HepG2 (cell line): Measurements from ENCODE around the gene BPI. TPM values are rescaled to one million over a fixed set of nuclear protein-coding genes. Genes with fewer than 3 reads are reported as not detected.

Experiments
- ATAC-seq: fragments of 200-7000 bp; cut with Tn5 transposase; 3 replicates; pipeline ENCODE4 v1.9.1; 2020; ENCODE audit warnings: mild to moderate bottlenecking, moderate library complexity
- BruUV-seq: library from RNA; stranded (reverse); fragments of 400-500 nt; replicated peaks from 2 replicates; lab custom pipeline; 2021; lab: Mats Ljungman, UMichigan
- CTCF ChIA-PET: fragments of 300-600 bp; formaldehyde crosslinking; extraction: SDS; loops from one replicate; lab custom pipeline; 2021; ENCODE audit warnings: low total read pairs, inconsistent platforms, low intra/inter-chr PET ratio; lab: Yijun Ruan, JAX
- POLR2A ChIA-PET: fragments of 350-600 bp; sonication (Branson Sonifier 250); formaldehyde crosslinking; loops from one replicate; lab custom pipeline; 2020; ENCODE audit warnings: antibody characterized with exemption, inconsistent platforms; lab: Yijun Ruan, JAX
- DNase-seq: peaks from one replicate; pipeline ENCODE4 v3.0.0-alpha.2; 2015; ENCODE audit warnings: low spot score
- FAIRE-seq: peaks from 3 replicates; lab custom pipeline; 2011; peaks lifted over from hg19 to GRCh38; lab: Jason Lieb, UNC
- H2AFZ ChIP-seq: one replicate; pipeline ENCODE4 v1.6.1; 2011; ENCODE audit warnings: low read length, inconsistent platforms
- H3K27ac ChIP-seq: fragments of 300-600 bp; 3 replicates; pipeline ENCODE4 v1.8.0; 2011; ENCODE audit warnings: mixed run types, mild to moderate bottlenecking, mixed read lengths, low read length, inconsistent platforms; ENCODE audit not compliant: insufficient read depth; ENCODE audit errors: extremely low read length
- H3K27me3 ChIP-seq, 2 experiments: fragments of 200-600 bp in 1 of 2; 2 replicates in 1 of 2; 3 replicates in 1 of 2; pipeline versions ENCODE4 v1.6.0 to v1.8.0; 2011; ENCODE audit warnings: low read length in 2 of 2, mild to moderate bottlenecking in 2 of 2, moderate library complexity in 2 of 2, inconsistent platforms in 1 of 2; ENCODE audit not compliant: insufficient read depth in 2 of 2, control insufficient read depth in 1 of 2
- H3K36me3 ChIP-seq, 2 experiments: fragments of 200-600 bp in 1 of 2; replicated peaks in 1 of 2; 2 replicates in 1 of 2; 3 replicates in 1 of 2; pipeline versions ENCODE4 v1.5.1 to v1.8.0; 2011; ENCODE audit warnings: low read length in 2 of 2, inconsistent platforms in 1 of 2; ENCODE audit not compliant: insufficient read depth in 2 of 2, control insufficient read depth in 1 of 2
- H3K4me1 ChIP-seq: 2 replicates; pipeline ENCODE4 v1.5.1; 2012; ENCODE audit warnings: low read length, inconsistent platforms; ENCODE audit not compliant: insufficient read depth
- H3K4me2 ChIP-seq: 2 replicates; pipeline ENCODE4 v1.6.0; 2011; ENCODE audit warnings: low read depth, low read length, inconsistent platforms
- H3K4me3 ChIP-seq, 3 experiments: fragments of 200-600 bp in 1 of 3; sonication (generic), shearing (Covaris generic) in 1 of 3; replicated peaks in 1 of 3; 2 replicates each; pipeline ENCODE4 v1.5.1; 2011 to 2016; ENCODE audit warnings: low read length in 3 of 3, inconsistent platforms in 2 of 3, low read depth in 2 of 3, mild to moderate bottlenecking in 2 of 3, control low read depth in 1 of 3, mixed read lengths in 1 of 3; ENCODE audit not compliant: insufficient read depth in 1 of 3
- H3K79me2 ChIP-seq: one replicate; pipeline ENCODE4 v1.6.1; 2011; ENCODE audit warnings: low read length, inconsistent platforms; ENCODE audit not compliant: insufficient read depth
- H3K9ac ChIP-seq: 2 replicates; pipeline ENCODE4 v1.6.0; 2011; ENCODE audit warnings: mild to moderate bottlenecking, low read depth, low read length, inconsistent platforms; ENCODE audit not compliant: insufficient read depth
- H3K9me3 ChIP-seq: 2 replicates; pipeline ENCODE4 v1.5.1; 2012; ENCODE audit warnings: mild to moderate bottlenecking, low read length
- H4K20me1 ChIP-seq: 2 replicates; pipeline ENCODE4 v1.6.0; 2011; ENCODE audit warnings: inconsistent platforms, mild to moderate bottlenecking, low read length, moderate library complexity; ENCODE audit not compliant: insufficient read depth
- GABPA ChIP-seq, 2 experiments: IDR thresholded peaks; 2 replicates each; pipeline ENCODE4 v1.6.1; 2011 to 2016; ENCODE audit warnings: low read depth in 2 of 2, low read length in 1 of 2, missing biosample characterization in 1 of 2, missing genetic modification characterization in 1 of 2
- GABPB1 ChIP-seq: IDR thresholded peaks from 2 replicates; pipeline ENCODE4 v1.6.1; 2016; ENCODE audit warnings: mild to moderate bottlenecking, missing genetic modification reagents, moderate library complexity, missing compliant biosample characterization
- ZBTB40 ChIP-seq, 2 experiments: fragments of 450-650 bp in 1 of 2; sonication (generic) in 1 of 2; formaldehyde crosslinking in 1 of 2; IDR thresholded peaks; 2 replicates each; pipeline versions ENCODE4 v1.6.1 to v1.8.0; 2016 to 2022; ENCODE audit warnings: antibody characterized with exemption in 1 of 2, mild to moderate bottlenecking in 1 of 2, missing genetic modification reagents in 1 of 2
- ZNF362 ChIP-seq: sonication (generic); formaldehyde crosslinking; IDR thresholded peaks from 2 replicates; pipeline ENCODE4 v1.4.0; 2020; ENCODE audit warnings: missing genetic modification reagents, mild to moderate bottlenecking, borderline replicate concordance
- ZNF567 ChIP-seq: sonication (generic); formaldehyde crosslinking; IDR thresholded peaks from 2 replicates; pipeline ENCODE4 v1.8.1; 2023; ENCODE audit warnings: mild to moderate bottlenecking, missing genetic modification reagents, borderline replicate concordance
- ZNF614 ChIP-seq: IDR thresholded peaks from 2 replicates; pipeline ENCODE4 v1.6.1; 2018; ENCODE audit warnings: missing biosample characterization, missing genetic modification reagents, inconsistent platforms, borderline replicate concordance
- WGBS: methylation state at CpG from one replicate; pipeline ENCODE4 v1.1.6; 2017; ENCODE audit warnings: low lambda C conversion rate; 5-methylcytosine and 5-hydroxymethylcytosine counted together
- in situ Hi-C: cut with HindIII; loops from 2 replicates; pipeline ENCODE4 v1.10.0; 2017; ENCODE audit warnings: low pct_unique_long_range_greater_than_20kb; ENCODE audit not compliant: extremely low pct_ligation_motif_present
- intact Hi-C: fragments of 100-400 bp; cut with micrococcal nuclease; formaldehyde crosslinking; loops from one replicate; pipeline ENCODE4 v1.10.0; 2022; ENCODE audit not compliant: unreplicated experiment
- polyA plus RNA-seq, 8 experiments: library from polyadenylated mRNA; depleted of rRNA in 3 of 8; stranded (reverse) in 7 of 8; unstranded in 1 of 8; fragments of >200 nt; fragmentation: Illumina TruSeq in 4 of 8; extraction: Trizol in 4 of 8; gene quantifications; 2 replicates each; pipeline versions ENCODE4 v1.2.1 to v1.2.3, GENCODE V29; 2011 to 2016; ENCODE audit warnings: low read depth in 4 of 8, missing spikeins in 1 of 8, mixed read lengths in 1 of 8; ENCODE audit not compliant: insufficient read depth in 1 of 8
- total RNA-seq, 5 experiments: library from RNA; depleted of rRNA; stranded (reverse); fragments of >200 nt; fragmentation: Illumina TruSeq; extraction: Trizol; gene quantifications; 2 replicates each; pipeline ENCODE4 v1.2.3, GENCODE V29; 2016; ENCODE audit warnings: low read depth in 1 of 5

BPI gene
- total and polyA plus RNA-seq, 2 of the 13 experiments (the other 11 are each of a cell fraction or from before 2014, with no cell fraction given), result not detected

GRCh38 chr20:38386004-38386403, 82.0 kb downstream of the BPI start:
- 24% methylated on average over 8 of the region's 8 CpGs for WGBS
- H3K9ac ChIP-seq, result no peak overlapping the region
- peak overlapping the region; percentile 20 for H2AFZ ChIP-seq
- ChIA-PET CTCF (no interaction called here), POLR2A (no interaction called here)
- DNase-seq (no peak), FAIRE-seq (no peak), ATAC-seq (no peak)
- no peaks in the 10 kb centered on the region for H4K20me1 ChIP-seq
- in situ Hi-C loops (no loop called here), intact Hi-C loops (no loop called here)
- TF ChIP-seq ZNF614 (CRISPR knock-in tag) (no peak), GABPB1 (CRISPR knock-in tag) (peak; percentile 37; the same call in 1 of the 2 replicates), ZBTB40 (IDR thresholded peaks at IDR 0.05) (peak; percentile 5; the same call in 1 of the 2 replicates), ZBTB40 (CRISPR knock-in tag; IDR thresholded peaks at IDR 0.05) (no peak), ZNF567 (CRISPR knock-in tag) (no peak), GABPA (IDR thresholded peaks at IDR 0.05; ENCODE audit: low read depth, low read length) (no peak), GABPA (CRISPR knock-in tag; IDR thresholded peaks at IDR 0.05; ENCODE audit: low read depth) (peak; percentile 71), ZNF362 (CRISPR knock-in tag) (no peak)
- no peaks in the 10 kb centered on the region for H3K36me3 ChIP-seq
- H3K27ac ChIP-seq, result no peak overlapping the region
- no peak overlapping the region for H3K4me3 ChIP-seq
- no peaks in the 10 kb centered on the region for H3K4me1 ChIP-seq
- H3K79me2 ChIP-seq, result no peaks in the 10 kb centered on the region
- H3K4me2 ChIP-seq, result no peak overlapping the region
- no TSS peak for BruUV-seq
- no peaks in the 10 kb centered on the region for H3K9me3 ChIP-seq
- peaks cover 0 to 3% of the 10 kb centered on the region in 2 experiments; a peak in 1 of 5 replicates for H3K27me3 ChIP-seq
